ENCODE data around the gene TUSC2.

The TUSC2 gene

DNA sequence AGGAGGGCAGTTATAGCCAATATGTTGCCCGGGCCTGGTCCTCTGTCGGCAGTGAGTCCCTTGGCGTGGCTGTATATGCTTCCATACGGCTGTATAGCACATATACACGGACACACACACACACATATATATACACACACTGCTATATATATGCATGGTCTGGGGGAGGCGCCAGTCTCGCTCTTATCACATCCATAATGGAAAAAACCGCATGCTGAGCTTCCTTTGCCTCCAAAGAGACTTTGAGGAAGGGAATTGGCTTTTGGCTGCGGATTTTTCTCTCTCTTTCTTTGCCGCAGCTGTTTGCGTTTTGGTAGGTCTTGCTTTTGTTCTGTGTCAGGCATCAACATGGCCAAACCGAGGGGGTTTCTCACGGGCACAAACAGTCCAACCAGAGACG, 42.6 kb upstream of the TUSC2 start:
- POLR2A ChIA-PET: interaction anchor here (1.0 kb wide), 1 partner anchor 172 kb away, joined by 3 read pairs; no protein-coding TSS in a partner anchor

DNA sequence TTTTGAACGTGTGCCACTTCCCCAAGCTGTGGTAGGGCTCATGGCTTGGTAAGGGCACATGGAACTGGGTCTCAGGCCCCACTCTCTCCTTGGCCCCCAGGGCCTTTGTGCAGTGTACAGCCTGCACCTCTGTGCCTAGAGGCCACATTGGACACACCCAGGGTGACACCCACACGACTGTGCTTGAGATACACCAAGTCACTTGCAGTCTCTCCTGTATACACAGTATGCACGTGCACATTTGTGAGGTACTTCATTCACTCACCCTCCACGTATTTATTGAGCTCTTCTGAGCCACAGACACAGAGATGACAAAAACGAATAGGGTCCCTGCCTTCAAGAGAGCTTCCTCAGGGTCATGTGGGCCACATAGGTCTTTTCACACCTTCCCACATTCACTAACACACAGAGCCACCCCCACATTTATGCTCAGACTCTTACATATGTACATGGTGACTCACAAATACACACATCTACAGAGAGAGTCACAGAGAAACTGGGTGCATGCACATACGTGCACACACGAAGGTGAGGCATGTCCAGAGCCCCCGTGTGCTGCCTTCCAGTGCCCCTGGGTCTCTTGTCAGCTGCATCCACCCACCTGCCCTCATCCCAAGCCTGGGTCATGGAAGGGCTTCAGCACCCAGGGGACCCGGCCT, 41.1 kb upstream of the TUSC2 start:
- no peak overlapping the region for H3K27ac ChIP-seq (ENCODE audit: extremely low read depth, low read depth, low read length)

More for the DNA sequence above, 42.6 kb upstream of the TUSC2 start:
- peak; percentile 47; the same call in 1 of the 2 replicates for TF ChIP-seq ZNF654 (tag by site-specific recombination; IDR thresholded peaks at IDR 0.05; ENCODE audit: low read depth)
- TF ChIP-seq, protein P1, sequence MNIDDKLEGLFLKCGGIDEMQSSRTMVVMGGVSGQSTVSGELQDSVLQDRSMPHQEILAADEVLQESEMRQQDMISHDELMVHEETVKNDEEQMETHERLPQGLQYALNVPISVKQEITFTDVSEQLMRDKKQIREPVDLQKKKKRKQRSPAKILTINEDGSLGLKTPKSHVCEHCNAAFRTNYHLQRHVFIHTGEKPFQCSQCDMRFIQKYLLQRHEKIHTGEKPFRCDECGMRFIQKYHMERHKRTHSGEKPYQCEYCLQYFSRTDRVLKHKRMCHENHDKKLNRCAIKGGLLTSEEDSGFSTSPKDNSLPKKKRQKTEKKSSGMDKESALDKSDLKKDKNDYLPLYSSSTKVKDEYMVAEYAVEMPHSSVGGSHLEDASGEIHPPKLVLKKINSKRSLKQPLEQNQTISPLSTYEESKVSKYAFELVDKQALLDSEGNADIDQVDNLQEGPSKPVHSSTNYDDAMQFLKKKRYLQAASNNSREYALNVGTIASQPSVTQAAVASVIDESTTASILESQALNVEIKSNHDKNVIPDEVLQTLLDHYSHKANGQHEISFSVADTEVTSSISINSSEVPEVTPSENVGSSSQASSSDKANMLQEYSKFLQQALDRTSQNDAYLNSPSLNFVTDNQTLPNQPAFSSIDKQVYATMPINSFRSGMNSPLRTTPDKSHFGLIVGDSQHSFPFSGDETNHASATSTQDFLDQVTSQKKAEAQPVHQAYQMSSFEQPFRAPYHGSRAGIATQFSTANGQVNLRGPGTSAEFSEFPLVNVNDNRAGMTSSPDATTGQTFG (tag by site-specific recombination; IDR thresholded peaks at IDR 0.05; ENCODE audit: borderline replicate concordance): no peak
- TF ChIP-seq EGR2 (tag by site-specific recombination; IDR thresholded peaks at IDR 0.05; ENCODE audit: low read depth): no peak
- TF ChIP-seq KLF10 (tag by site-specific recombination; IDR thresholded peaks at IDR 0.05): no peak
- no peak overlapping the region for H3K4me3 ChIP-seq (ENCODE audit: low read depth, low read length)
- CTCF ChIA-PET: interaction anchor here (0.7 to 1.4 kb wide), 6 partner anchors 11 to 1402 kb away, joined by 3 read pairs; no protein-coding TSS in a partner anchor
- H3K9me3 ChIP-seq (ENCODE audit: control insufficient read depth, insufficient read depth, low read depth, low read length): no peaks in the 10 kb centered on the region
- no peaks in the 10 kb centered on the region for H3K4me1 ChIP-seq (ENCODE audit: control insufficient read depth, insufficient read depth, low read length)
- peak overlapping the region; percentile 34; the same call in 1 of the 2 replicates for H3K27ac ChIP-seq (ENCODE audit: extremely low read depth, low read depth, low read length)
- no peaks in the 10 kb centered on the region for H3K36me3 ChIP-seq (ENCODE audit: control insufficient read depth in 2 of 2, insufficient read depth in 1 of 2, low read length in 2 of 2)

DNA sequence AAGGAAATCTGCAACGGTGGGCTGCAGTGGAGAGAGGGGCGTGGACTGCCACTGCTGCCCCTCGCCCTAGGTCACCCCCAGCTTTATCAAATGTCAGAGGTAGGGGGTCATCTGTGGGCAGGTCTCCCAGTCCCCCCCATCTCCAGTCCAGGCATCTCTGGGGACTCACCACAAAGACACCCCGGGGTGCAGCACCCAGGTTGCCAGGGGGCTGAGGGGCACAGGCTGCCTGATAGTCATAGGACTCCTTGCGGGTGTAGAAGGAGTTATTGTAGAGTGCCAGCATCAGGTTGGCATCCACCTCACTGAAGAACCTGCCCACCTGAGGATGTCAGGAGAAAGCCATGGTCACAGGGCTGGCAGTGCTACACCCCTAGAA, 37.8 kb upstream of the TUSC2 start:
- Histone ChIP-seq H3K36me3 (ENCODE audit: control insufficient read depth in 2 of 2, insufficient read depth in 1 of 2, low read length in 2 of 2) (no peaks in the 10 kb centered on the region), H3K4me3 (ENCODE audit: low read depth, low read length) (no peak overlapping the region), H3K27ac (ENCODE audit: extremely low read depth, low read depth, low read length) (no peak overlapping the region), H3K9me3 (ENCODE audit: control insufficient read depth, insufficient read depth, low read depth, low read length) (no peaks in the 10 kb centered on the region), H3K4me1 (ENCODE audit: control insufficient read depth, insufficient read depth, low read length) (no peaks in the 10 kb centered on the region)
- ChIA-PET POLR2A (interaction anchor here (0.5 kb wide), 2 partner anchors 123 to 151 kb away, joined by 3 read pairs; no protein-coding TSS in a partner anchor), CTCF (interaction anchor here (1.4 kb wide), 1 partner anchor 18 kb away, joined by 4 read pairs; no protein-coding TSS in a partner anchor)
- TF ChIP-seq ZNF366 (tag by site-specific recombination; conservative IDR thresholded peaks at IDR 0.05) (no peak), GLIS2 (tag by site-specific recombination; IDR thresholded peaks at IDR 0.05) (no peak), ZNF202 (tag by site-specific recombination; IDR thresholded peaks at IDR 0.05; ENCODE audit: borderline replicate concordance) (no peak)
- TF ChIP-seq, protein P2, sequence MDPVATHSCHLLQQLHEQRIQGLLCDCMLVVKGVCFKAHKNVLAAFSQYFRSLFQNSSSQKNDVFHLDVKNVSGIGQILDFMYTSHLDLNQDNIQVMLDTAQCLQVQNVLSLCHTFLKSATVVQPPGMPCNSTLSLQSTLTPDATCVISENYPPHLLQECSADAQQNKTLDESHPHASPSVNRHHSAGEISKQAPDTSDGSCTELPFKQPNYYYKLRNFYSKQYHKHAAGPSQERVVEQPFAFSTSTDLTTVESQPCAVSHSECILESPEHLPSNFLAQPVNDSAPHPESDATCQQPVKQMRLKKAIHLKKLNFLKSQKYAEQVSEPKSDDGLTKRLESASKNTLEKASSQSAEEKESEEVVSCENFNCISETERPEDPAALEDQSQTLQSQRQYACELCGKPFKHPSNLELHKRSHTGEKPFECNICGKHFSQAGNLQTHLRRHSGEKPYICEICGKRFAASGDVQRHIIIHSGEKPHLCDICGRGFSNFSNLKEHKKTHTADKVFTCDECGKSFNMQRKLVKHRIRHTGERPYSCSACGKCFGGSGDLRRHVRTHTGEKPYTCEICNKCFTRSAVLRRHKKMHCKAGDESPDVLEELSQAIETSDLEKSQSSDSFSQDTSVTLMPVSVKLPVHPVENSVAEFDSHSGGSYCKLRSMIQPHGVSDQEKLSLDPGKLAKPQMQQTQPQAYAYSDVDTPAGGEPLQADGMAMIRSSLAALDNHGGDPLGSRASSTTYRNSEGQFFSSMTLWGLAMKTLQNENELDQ (tag by site-specific recombination; IDR thresholded peaks at IDR 0.05; ENCODE audit: low read depth): no peak

More for the DNA sequence above, 41.1 kb upstream of the TUSC2 start:
- TF ChIP-seq EGR2 (tag by site-specific recombination; IDR thresholded peaks at IDR 0.05; ENCODE audit: low read depth): peak; percentile 42; the same call in 1 of the 2 replicates
- no peak for TF ChIP-seq ZNF521 (tag by site-specific recombination; IDR thresholded peaks at IDR 0.05)
- Histone ChIP-seq H3K9me3 (ENCODE audit: control insufficient read depth, insufficient read depth, low read depth, low read length) (no peaks in the 10 kb centered on the region), H3K4me1 (ENCODE audit: control insufficient read depth, insufficient read depth, low read length) (no peaks in the 10 kb centered on the region), H3K36me3 (ENCODE audit: control insufficient read depth in 2 of 2, insufficient read depth in 1 of 2, low read length in 2 of 2) (no peaks in the 10 kb centered on the region), H3K4me3 (ENCODE audit: low read depth, low read length) (no peak overlapping the region)
- POLR2A ChIA-PET: interaction anchor here (0.9 to 1.0 kb wide), 2 partner anchors 19 to 41 kb away, joined by 3 to 8 read pairs; partner anchors contain the start of genes CYB561D2 and NPRL2
- CTCF ChIA-PET: interaction anchor here (0.6 to 1.4 kb wide), 3 partner anchors 12 to 149 kb away, joined by 3 read pairs; no protein-coding TSS in a partner anchor
